ENCODE results near the gene TTC28.
"Not testable (repeated sequence)": the region's sequence is repeated elsewhere in the genome, so short reads cannot be mapped to it uniquely, and the experiment has no call there.

Gene TTC28

GRCh38 chr22:28171712-28172111 is 507.9 kb downstream of the TTC28 start:
- H3K4me3 ChIP-seq (ENCODE audit: low read depth, low read length), result no peak overlapping the region
- DNase-seq (ENCODE audit: low read depth), result no peak
- TF ChIP-seq CTCF (IDR thresholded peaks at IDR 0.05; ENCODE audit: low read depth, low read length, missing control alignments), result no peak

GRCh38 chr22:28171115-28171514 is 508.5 kb downstream of the TTC28 start:
- H3K4me3 ChIP-seq (ENCODE audit: low read depth, low read length), result no peak overlapping the region
- no peak for DNase-seq (ENCODE audit: low read depth)
- no peak for TF ChIP-seq CTCF (IDR thresholded peaks at IDR 0.05; ENCODE audit: low read depth, low read length, missing control alignments)

GRCh38 chr22:28169314-28169713 is 510.3 kb downstream of the TTC28 start:
- not testable (repeated sequence) for DNase-seq (ENCODE audit: low read depth); H3K4me3 ChIP-seq (ENCODE audit: low read depth, low read length)

GRCh38 chr22:28155808-28156207 is 523.8 kb downstream of the TTC28 start:
- no peak for DNase-seq (ENCODE audit: low read depth)
- no peak overlapping the region for H3K4me3 ChIP-seq (ENCODE audit: low read depth, low read length)
- no peak for TF ChIP-seq CTCF (IDR thresholded peaks at IDR 0.05; ENCODE audit: low read depth, low read length, missing control alignments)

GRCh38 chr22:28154861-28155260 is 524.8 kb downstream of the TTC28 start:
- TF ChIP-seq CTCF (IDR thresholded peaks at IDR 0.05; ENCODE audit: low read depth, low read length, missing control alignments), result no peak
- H3K4me3 ChIP-seq (ENCODE audit: low read depth, low read length), result no peak overlapping the region
- no peak for DNase-seq (ENCODE audit: low read depth)

- no peak for DNase-seq (ENCODE audit: low read depth)
- no peak overlapping the region for H3K4me3 ChIP-seq (ENCODE audit: low read depth, low read length)
- no peak for TF ChIP-seq CTCF (IDR thresholded peaks at IDR 0.05; ENCODE audit: low read depth, low read length, missing control alignments)
These were observed 528.4 kb downstream of the TTC28 start for GRCh38 chr22:28151151-28151816.

GRCh38 chr22:28148816-28149465 is 530.7 kb downstream of the TTC28 start:
- TF ChIP-seq CTCF (IDR thresholded peaks at IDR 0.05; ENCODE audit: low read depth, low read length, missing control alignments), result no peak
- H3K4me3 ChIP-seq (ENCODE audit: low read depth, low read length), result no peak overlapping the region
- DNase-seq (ENCODE audit: low read depth), result no peak
